Esophagus muscularis mucosa (tissue), 3 donors: Measurements from ENCODE around the gene RPLP1.

Source experiments
- CTCF ChIP-seq, 3 experiments: fragments of 200-600 bp in 2 of 3; fragments of 450-650 bp in 1 of 3; sonication (generic) in 2 of 3; IDR thresholded peaks; one replicate each; pipeline ENCODE4 v1.5.1; 2017 to 2019; ENCODE audit warnings: antibody characterized with exemption in 3 of 3, mild to moderate bottlenecking in 2 of 3, moderate library complexity in 1 of 3
- POLR2A ChIP-seq: fragments of 450-650 bp; IDR thresholded peaks from one replicate; pipeline ENCODE4 v1.6.1; 2017; ENCODE audit warnings: antibody characterized with exemption, moderate library complexity, mild to moderate bottlenecking, low read depth

- TF ChIP-seq CTCF (IDR thresholded peaks at IDR 0.05) (no peak), POLR2A (no peak)
Observed at GRCh38 chr15:69413822-69414700, 38.6 kb upstream of the RPLP1 start, which contains the start of gene KIF23.
